Peyer's patch (tissue), 4 donors: ENCODE results near the gene MCIDAS. TPM values are rescaled to one million over a fixed set of nuclear protein-coding genes. Genes with fewer than 3 reads are reported as not detected.

Experiments used
- DNase-seq, 3 donors: peaks; one replicate each; pipeline ENCODE4 v3.0.0-alpha.2; 2017 to 2019
- H3K27ac ChIP-seq, 4 donors: fragments of 200-600 bp; sonication (generic); one replicate each; pipeline ENCODE4 v1.5.1; 2016 to 2019
- H3K27me3 ChIP-seq, 2 donors: fragments of 200-600 bp; sonication (generic); one replicate each; pipeline ENCODE4 v1.5.1; 2019
- H3K36me3 ChIP-seq, 3 donors: fragments of 200-600 bp; sonication (generic); one replicate each; pipeline ENCODE4 v1.5.1; 2016 to 2019
- H3K4me1 ChIP-seq, 4 donors: fragments of 200-600 bp; sonication (generic); one replicate each; pipeline ENCODE4 v1.5.1; 2016 to 2019
- H3K4me3 ChIP-seq, 4 donors: fragments of 200-600 bp; sonication (generic); 1 replicate in 3 of 4; 2 replicates in 1 of 4; pipeline ENCODE4 v1.5.1; 2016 to 2019; ENCODE audit warnings: mild to moderate bottlenecking in 1 of 4
- H3K9me3 ChIP-seq, 4 donors: fragments of 200-600 bp; sonication (generic); one replicate each; pipeline ENCODE4 v1.5.1; 2016 to 2019; ENCODE audit warnings: mild to moderate bottlenecking in 1 of 4
- CTCF ChIP-seq, 6 experiments: fragments of 450-650 bp in 4 of 6; fragments of 200-600 bp in 2 of 6; sonication (generic) in 1 of 6; IDR thresholded peaks; one replicate each; pipeline ENCODE4 v1.5.1; 2017 to 2019; ENCODE audit warnings: antibody characterized with exemption in 6 of 6, mild to moderate bottlenecking in 3 of 6, moderate library complexity in 1 of 6
- POLR2A ChIP-seq, 2 donors: fragments of 450-650 bp; IDR thresholded peaks; one replicate each; pipeline ENCODE4 v1.5.1; 2017; ENCODE audit warnings: antibody characterized with exemption in 2 of 2, mild to moderate bottlenecking in 2 of 2, moderate library complexity in 2 of 2
- total RNA-seq, 4 donors: library from RNA; depleted of rRNA; stranded (reverse); fragments of >200 nt; gene quantifications; one replicate each; pipeline ENCODE4 v1.1.0, GENCODE V29; 2016

Gene MCIDAS
- total RNA-seq, 4 donors from 2014 or later, result not detected

- peaks cover 0 to 65% of the 10 kb centered on the region in 2 donors for H3K27me3 ChIP-seq
- DNase-seq, result peak in 2 of 3 donors; percentile 61 to 65
- TF ChIP-seq POLR2A (IDR thresholded peaks at IDR 0.05), result no peak
- TF ChIP-seq CTCF (IDR thresholded peaks at IDR 0.05), result peak in 4 of 6 experiments; percentile 26 to 56 (median 53)
- H3K9me3 ChIP-seq, result no peaks in the 10 kb centered on the region
- H3K4me3 ChIP-seq, result peak overlapping the region; percentile 15 to 59 (median 48)
- no peak overlapping the region for H3K27ac ChIP-seq
- peaks cover 0 to 38% (median 11%) of the 10 kb centered on the region in 4 donors for H3K4me1 ChIP-seq
- H3K36me3 ChIP-seq, result no peaks in the 10 kb centered on the region
Measured at GRCh38 chr5:55226027-55226933, 835 bp downstream of the MCIDAS start.

- no peak for TF ChIP-seq CTCF (IDR thresholded peaks at IDR 0.05)
- TF ChIP-seq POLR2A (IDR thresholded peaks at IDR 0.05), result no peak
- Histone ChIP-seq H3K36me3 (no peaks in the 10 kb centered on the region), H3K4me3 (no peak overlapping the region), H3K4me1 (peaks cover 0 to 41% (median 13%) of the 10 kb centered on the region in 4 donors), H3K9me3 (no peaks in the 10 kb centered on the region), H3K27ac (no peak overlapping the region), H3K27me3 (peaks cover 0 to 65% of the 10 kb centered on the region in 2 donors)
- no peak for DNase-seq
Measured at GRCh38 chr5:55225346-55225745, 1.8 kb downstream of the MCIDAS start.

GRCh38 chr5:55223812-55224240, 3.3 kb downstream of the MCIDAS start:
- H3K4me1 ChIP-seq, result peaks cover 0 to 45% (median 13%) of the 10 kb centered on the region in 4 donors

GRCh38 chr5:55222985-55223811, 3.9 kb downstream of the MCIDAS start:
- no peak for TF ChIP-seq POLR2A (IDR thresholded peaks at IDR 0.05)
- no peak for TF ChIP-seq CTCF (IDR thresholded peaks at IDR 0.05)
- Histone ChIP-seq H3K27me3 (peaks cover 0 to 62% of the 10 kb centered on the region in 2 donors), H3K27ac (no peak overlapping the region), H3K4me3 (peak overlapping the region in 2 of 4 donors; percentile 15 to 21), H3K4me1 (peaks cover 0 to 45% (median 13%) of the 10 kb centered on the region in 4 donors), H3K9me3 (no peaks in the 10 kb centered on the region), H3K36me3 (no peaks in the 10 kb centered on the region)
- DNase-seq, result no peak

More at GRCh38 chr5:55223812-55224240, 3.3 kb downstream of the MCIDAS start:
- TF ChIP-seq CTCF (IDR thresholded peaks at IDR 0.05) (no peak), POLR2A (IDR thresholded peaks at IDR 0.05) (no peak)
- DNase-seq, result no peak
- Histone ChIP-seq H3K27me3 (peaks cover 0 to 62% of the 10 kb centered on the region in 2 donors), H3K36me3 (no peaks in the 10 kb centered on the region), H3K27ac (no peak overlapping the region), H3K9me3 (no peaks in the 10 kb centered on the region), H3K4me3 (no peak overlapping the region)
